OCI-LY1 (cell line): ENCODE data around the gene RNASEH1.

Source experiments
- H2AFZ ChIP-seq: fragments of 200-600 bp; sonication (generic), shearing (Covaris generic); 2 replicates; pipeline ENCODE4 v1.6.0; 2014; ENCODE audit warnings: antibody characterized with exemption, mild to moderate bottlenecking, low read length
- H3F3A ChIP-seq: fragments of 200-600 bp; sonication (generic), shearing (Covaris generic); 2 replicates; pipeline ENCODE4 v1.6.0; 2014; ENCODE audit warnings: mild to moderate bottlenecking, antibody characterized with exemption, low read length, moderate library complexity; ENCODE audit not compliant: insufficient read depth
- H3K27ac ChIP-seq: fragments of 200-600 bp; sonication (generic); 2 replicates; pipeline ENCODE4 v1.5.1; 2014; ENCODE audit warnings: low read length, mixed run types, mild to moderate bottlenecking, low read depth; ENCODE audit not compliant: poor library complexity, severe bottlenecking
- H3K27me3 ChIP-seq: fragments of 200-600 bp; sonication (generic); 2 replicates; pipeline ENCODE4 v1.6.0; 2014; ENCODE audit warnings: antibody characterized with exemption, mild to moderate bottlenecking, low read length, moderate library complexity; ENCODE audit not compliant: insufficient read depth
- H3K36me3 ChIP-seq: fragments of 200-600 bp; sonication (generic); 2 replicates; pipeline ENCODE4 v1.6.1; 2014; ENCODE audit warnings: mild to moderate bottlenecking, antibody characterized with exemption, low read length, moderate library complexity, mixed read lengths; ENCODE audit not compliant: insufficient read depth
- H3K4me1 ChIP-seq: fragments of 200-600 bp; sonication (generic); 2 replicates; pipeline ENCODE4 v1.5.1; 2014; ENCODE audit warnings: mild to moderate bottlenecking, low read length, moderate library complexity; ENCODE audit not compliant: insufficient read depth, severe bottlenecking
- H3K4me2 ChIP-seq: fragments of 200-600 bp; sonication (generic), shearing (Covaris generic); 2 replicates; pipeline ENCODE4 v1.6.1; 2014; ENCODE audit warnings: low read length
- H3K4me3 ChIP-seq: fragments of 200-600 bp; sonication (generic); 2 replicates; pipeline ENCODE4 v1.5.1; 2014; ENCODE audit warnings: low read length, low read depth, mild to moderate bottlenecking, mixed read lengths; ENCODE audit not compliant: poor library complexity, severe bottlenecking
- H3K79me2 ChIP-seq: fragments of 200-600 bp; shearing (Covaris generic); 2 replicates; pipeline ENCODE4 v1.6.1; 2016; ENCODE audit warnings: mixed run types, low read length, mixed read lengths; ENCODE audit not compliant: insufficient read depth
- H3K9ac ChIP-seq: fragments of 200-600 bp; sonication (generic), shearing (Covaris generic); 2 replicates; pipeline ENCODE4 v1.6.1; 2014; ENCODE audit warnings: mild to moderate bottlenecking, low read length, mixed read lengths
- H3K9me2 ChIP-seq: fragments of 200-600 bp; sonication (generic), shearing (Covaris generic); 2 replicates; pipeline ENCODE4 v1.6.1; 2014; ENCODE audit warnings: low read depth, mild to moderate bottlenecking, low read length, mixed read lengths
- H3K9me3 ChIP-seq: fragments of 200-600 bp; shearing (Covaris generic); 2 replicates; pipeline ENCODE4 v1.6.1; 2014; ENCODE audit warnings: low read length, mixed read lengths
- H4K20me1 ChIP-seq: fragments of 200-600 bp; sonication (generic), shearing (Covaris generic); 2 replicates; pipeline ENCODE4 v1.6.0; 2016; ENCODE audit warnings: mild to moderate bottlenecking, low read length; ENCODE audit not compliant: insufficient read depth
- CTCF ChIP-seq: fragments of 200-600 bp; sonication (generic), shearing (Covaris generic); IDR thresholded peaks from 2 replicates; pipeline ENCODE4 v1.5.1; 2017; ENCODE audit warnings: mild to moderate bottlenecking, antibody characterized with exemption, low read length, moderate library complexity, mixed read lengths
- EZH2 ChIP-seq: fragments of 200-600 bp; sonication (generic), shearing (Covaris generic); IDR thresholded peaks from 2 replicates; pipeline ENCODE4 v1.8.0; 2017; ENCODE audit warnings: borderline replicate concordance, mixed run types, mild to moderate bottlenecking, antibody characterized with exemption, low read length, moderate library complexity, mixed read lengths

Gene RNASEH1

DNA sequence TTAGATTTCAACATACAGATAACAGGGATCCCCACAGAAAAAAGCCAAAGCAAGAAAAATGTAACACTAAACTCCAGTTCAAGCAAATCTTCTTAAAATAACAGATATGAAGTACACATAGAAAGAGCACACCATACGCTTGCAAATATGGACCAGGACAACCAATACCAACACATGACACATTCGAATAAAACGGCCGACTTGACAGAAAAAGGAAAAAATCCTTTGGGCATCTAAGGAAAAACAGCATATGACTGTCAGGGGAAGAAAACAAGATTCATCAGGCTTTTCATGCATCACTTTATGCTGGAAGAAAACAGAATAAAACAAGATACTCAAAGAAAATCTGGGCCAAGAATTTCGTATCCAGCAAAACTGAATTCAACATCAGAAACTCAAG lies 16.0 kb downstream of the RNASEH1 start:
- H3K4me1 ChIP-seq = no peaks in the 10 kb centered on the region
- H2AFZ ChIP-seq = no peak overlapping the region
- no peak overlapping the region for H3K4me2 ChIP-seq
- H3K79me2 ChIP-seq = no peaks in the 10 kb centered on the region
- H3K9me2 ChIP-seq = no peaks in the 10 kb centered on the region
- H4K20me1 ChIP-seq = no peaks in the 10 kb centered on the region
- H3F3A ChIP-seq = no peaks in the 10 kb centered on the region
- H3K36me3 ChIP-seq = peaks cover 61% of the 10 kb centered on the region
- no peaks in the 10 kb centered on the region for H3K27me3 ChIP-seq
- no peak overlapping the region for H3K27ac ChIP-seq
- TF ChIP-seq CTCF = no peak
- TF ChIP-seq EZH2 = no peak
- H3K9me3 ChIP-seq = no peaks in the 10 kb centered on the region
- H3K9ac ChIP-seq = no peak overlapping the region
- no peak overlapping the region for H3K4me3 ChIP-seq

DNA sequence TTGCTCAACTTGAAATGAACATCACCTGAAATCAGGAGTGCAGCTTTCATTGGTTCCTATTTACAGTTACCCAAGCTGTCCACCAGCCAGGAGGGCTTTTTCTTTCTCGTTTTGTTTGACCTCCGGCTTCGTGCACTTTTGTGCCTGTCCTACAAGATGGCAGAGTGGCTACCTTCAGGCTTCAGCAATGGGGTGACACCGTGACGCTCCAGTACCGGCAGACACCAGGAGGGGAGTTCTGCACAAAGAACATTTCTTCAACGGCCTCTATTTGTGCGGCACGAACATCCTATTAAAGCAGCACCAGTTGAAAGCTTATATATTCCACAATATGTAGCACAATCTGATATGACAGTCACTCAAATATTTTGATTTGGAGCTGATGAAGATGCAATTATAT lies 18.3 kb downstream of the RNASEH1 start:
- Histone ChIP-seq H3K27me3 (no peaks in the 10 kb centered on the region), H3K9me3 (peaks cover under 1% of the 10 kb centered on the region; the same call in 1 of the 2 replicates), H3K4me2 (no peak overlapping the region), H3K79me2 (no peaks in the 10 kb centered on the region), H2AFZ (no peak overlapping the region), H3K9me2 (no peaks in the 10 kb centered on the region), H4K20me1 (no peaks in the 10 kb centered on the region), H3K27ac (no peak overlapping the region), H3K36me3 (peaks cover 40% of the 10 kb centered on the region), H3K4me1 (peaks cover 20% of the 10 kb centered on the region), H3K9ac (no peak overlapping the region), H3F3A (no peaks in the 10 kb centered on the region), H3K4me3 (no peak overlapping the region)
- TF ChIP-seq EZH2 (no peak), CTCF (no peak)

DNA sequence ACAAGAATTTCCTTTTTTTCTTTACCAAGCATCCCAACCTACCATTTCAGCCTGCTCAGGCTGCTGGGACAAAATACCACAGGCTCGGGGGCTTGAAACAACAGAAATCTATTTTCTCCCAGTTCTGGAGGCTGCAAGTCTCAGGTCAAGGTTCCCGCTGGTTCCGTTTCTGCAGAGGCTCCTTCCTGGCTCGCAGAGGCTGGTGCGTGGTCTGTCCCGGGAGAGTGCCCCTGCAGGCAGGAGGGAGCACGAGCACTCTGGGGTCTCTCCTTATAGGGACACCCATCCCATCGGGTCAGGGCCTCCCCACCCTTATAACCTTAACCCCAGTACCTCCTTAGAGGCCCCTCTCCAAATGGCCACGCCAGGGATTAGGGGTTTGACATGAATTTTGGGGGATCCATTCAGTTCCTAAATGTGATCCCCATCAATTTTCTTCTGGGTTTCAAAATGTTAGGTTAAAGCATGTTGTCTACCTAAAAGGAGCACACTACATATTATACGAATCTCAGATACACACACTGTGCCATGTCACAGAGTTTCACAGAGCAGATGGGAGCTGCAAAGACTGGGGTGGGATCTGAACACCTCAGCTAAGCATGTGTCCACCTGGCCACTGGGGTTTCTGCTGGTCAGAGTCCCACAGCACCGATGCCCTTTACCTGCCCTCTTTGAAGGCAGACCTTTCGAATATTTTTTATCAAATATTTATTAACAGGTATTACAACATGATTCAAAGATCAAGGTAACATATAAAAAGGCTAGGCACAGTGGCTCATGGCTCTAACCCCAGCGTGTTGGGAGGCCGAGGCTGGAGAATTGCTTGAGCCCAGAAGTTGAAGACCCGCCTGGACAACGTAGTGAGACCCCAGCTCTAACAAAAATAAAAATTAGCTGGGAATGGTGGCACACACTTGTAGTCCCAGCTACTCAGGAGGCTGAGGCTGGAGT lies 21.2 kb downstream of the RNASEH1 start:
- Histone ChIP-seq H3K79me2 (no peaks in the 10 kb centered on the region), H3K4me3 (peak overlapping the region; percentile 60), H3K4me2 (peak overlapping the region; percentile 67), H3K4me1 (peaks cover 27% of the 10 kb centered on the region), H3K27ac (peak overlapping the region; percentile 80), H3K9me3 (peaks cover 11% of the 10 kb centered on the region), H3F3A (no peaks in the 10 kb centered on the region), H3K27me3 (no peaks in the 10 kb centered on the region), H3K9ac (peak overlapping the region; percentile 72), H3K9me2 (no peaks in the 10 kb centered on the region), H3K36me3 (peaks cover 33% of the 10 kb centered on the region), H4K20me1 (no peaks in the 10 kb centered on the region), H2AFZ (0 out of 2 replicates have a peak overlapping the region, but pooled peaks have one; percentile 38)
- TF ChIP-seq EZH2 (no peak), CTCF (peak; percentile 65)
